K562 (cell line): ENCODE data around the gene CHMP5. TPM values are rescaled to one million over a fixed set of nuclear protein-coding genes. Genes with fewer than 3 reads are reported as not detected.

Experiments used
- ARNT ChIP-seq, 2 experiments: fragments of 450-650 bp; IDR thresholded peaks; 2 replicates each; pipeline ENCODE4 v1.6.1; 2016; ENCODE audit warnings: mild to moderate bottlenecking in 1 of 2
- BMI1 ChIP-seq: fragments of 150-350 bp; IDR thresholded peaks from 2 replicates; pipeline ENCODE4 v1.6.1; 2014; ENCODE audit warnings: low read length
- BRCA1 ChIP-seq, 2 experiments: fragments of 450-650 bp in 1 of 2; sonication (generic) in 1 of 2; formaldehyde crosslinking in 1 of 2; IDR thresholded peaks; 2 replicates each; pipeline versions ENCODE4 v1.5.0 to v1.6.1; 2017 to 2020; ENCODE audit warnings: mild to moderate bottlenecking in 1 of 2, missing genetic modification reagents in 1 of 2
- CBFA2T3 ChIP-seq: fragments of 450-650 bp; IDR thresholded peaks from 2 replicates; pipeline ENCODE4 v1.6.1; 2017
- COPS2 ChIP-seq: fragments of 450-650 bp; conservative IDR thresholded peaks from 2 replicates; pipeline ENCODE4 v1.6.1; 2016; ENCODE audit warnings: mild to moderate bottlenecking, moderate library complexity
- EHMT2 ChIP-seq: fragments of 450-650 bp; IDR thresholded peaks from 2 replicates; pipeline ENCODE4 v1.6.1; 2018; ENCODE audit warnings: antibody characterized with exemption
- EP300 ChIP-seq: IDR thresholded peaks from 2 replicates; pipeline ENCODE4 v1.6.1; 2012; ENCODE audit warnings: low read length, improper control_type of control experiment
- ERF ChIP-seq: fragments of 450-650 bp; formaldehyde crosslinking; IDR thresholded peaks from 2 replicates; pipeline ENCODE4 v1.4.0; 2020; ENCODE audit warnings: mild to moderate bottlenecking, mixed read lengths
- GATAD2A ChIP-seq: fragments of 450-650 bp; IDR thresholded peaks from 2 replicates; pipeline ENCODE4 v1.6.1; 2017
- HDAC1 ChIP-seq, 2 experiments: fragments of 450-650 bp; IDR thresholded peaks; 2 replicates each; pipeline ENCODE4 v1.6.1; 2016 to 2017; ENCODE audit warnings: inconsistent platforms in 1 of 2, mild to moderate bottlenecking in 1 of 2, moderate library complexity in 1 of 2
- HNRNPK ChIP-seq: fragments of 200-400 bp; formaldehyde crosslinking; IDR thresholded peaks from one replicate; pipeline ENCODE4 v1.6.1; 2018; ENCODE audit warnings: mild to moderate bottlenecking, low read depth, low read length; ENCODE audit not compliant: poor library complexity, severe bottlenecking
- NCOA2 ChIP-seq, 2 experiments: fragments of 450-650 bp; IDR thresholded peaks; 2 replicates each; pipeline ENCODE4 v1.6.1; 2018; ENCODE audit warnings: mild to moderate bottlenecking in 2 of 2, moderate library complexity in 1 of 2; ENCODE audit not compliant: partially characterized antibody in 2 of 2
- NCOA4 ChIP-seq: fragments of 450-650 bp; IDR thresholded peaks from 2 replicates; pipeline ENCODE4 v1.6.1; 2018; ENCODE audit warnings: mild to moderate bottlenecking; ENCODE audit not compliant: partially characterized antibody
- PHF20 ChIP-seq: fragments of 450-650 bp; IDR thresholded peaks from 2 replicates; pipeline ENCODE4 v1.6.1; 2018; ENCODE audit not compliant: partially characterized antibody
- PHTF2 ChIP-seq: fragments of 250-450 bp; sonication (Bioruptor Pico); IDR thresholded peaks from 2 replicates; pipeline ENCODE4 v1.5.0; 2021; ENCODE audit warnings: mild to moderate bottlenecking
- PML ChIP-seq: IDR thresholded peaks from 2 replicates; pipeline ENCODE4 v1.6.1; 2012; ENCODE audit warnings: low read length, inconsistent platforms
- TRIM24 ChIP-seq, 2 experiments: fragments of 450-650 bp; IDR thresholded peaks; 2 replicates each; pipeline ENCODE4 v1.6.1; 2016
- ZNF23 ChIP-seq: fragments of 250-450 bp; sonication (Bioruptor Pico); IDR thresholded peaks from 2 replicates; pipeline ENCODE4 v1.4.0; 2020; ENCODE audit warnings: mild to moderate bottlenecking
- ZNF785 ChIP-seq: fragments of 250-450 bp; sonication (Bioruptor Pico); IDR thresholded peaks from 2 replicates; pipeline ENCODE4 v1.4.0; 2020; ENCODE audit warnings: mild to moderate bottlenecking
- ZNF830 ChIP-seq: fragments of 250-450 bp; sonication (Bioruptor Pico); IDR thresholded peaks from 2 replicates; pipeline ENCODE4 v1.5.0; 2021; ENCODE audit warnings: mild to moderate bottlenecking
- ZSCAN29 ChIP-seq: fragments of 450-650 bp; IDR thresholded peaks from 2 replicates; pipeline ENCODE4 v1.6.1; 2017
- polyA plus RNA-seq, 8 experiments: library from polyadenylated mRNA; depleted of rRNA in 4 of 8; stranded (reverse) in 5 of 8; unstranded in 3 of 8; fragments of >200 nt; fragmentation: Nextera tagmentation in 2 of 8; fragmentation: Illumina TruSeq in 1 of 8; extraction: Ambion mirVana in 2 of 8; extraction: Trizol in 1 of 8; gene quantifications; 2 replicates each; pipeline versions ENCODE4 v1.2.1 to v1.2.3, GENCODE V29; 2011 to 2014; ENCODE audit warnings: inconsistent platforms in 1 of 8, missing spikeins in 1 of 8
- total RNA-seq, 7 experiments: library from RNA; depleted of rRNA in 6 of 7; stranded (reverse); fragments of >200 nt in 6 of 7; fragmentation: Illumina TruSeq in 2 of 7; extraction: Trizol in 2 of 7; gene quantifications; 2 replicates each; pipeline versions ENCODE4 v1.2.1 to v1.2.3, GENCODE V29; 2011 to 2021; ENCODE audit warnings: low replicate concordance in 1 of 7
- TF ChIP-seq, protein P1 (sequence below): IDR thresholded peaks from 2 replicates; pipeline ENCODE4 v1.6.1; 2014; ENCODE audit warnings: antibody characterized with exemption
- TF ChIP-seq, protein P2 (sequence below): fragments of 450-650 bp; IDR thresholded peaks from 2 replicates; pipeline ENCODE4 v1.6.1; 2016; ENCODE audit warnings: borderline replicate concordance
- TF ChIP-seq, protein P3 (sequence below): fragments of 200-800 bp; sonication (Bioruptor generic); IDR thresholded peaks from 2 replicates; pipeline ENCODE4 v1.6.1; 2017; ENCODE audit warnings: missing genetic modification characterization, missing compliant biosample characterization

CHMP5 gene
- total and polyA plus RNA-seq, 9 of the 15 experiments (the other 6 are each of a cell fraction or from before 2014, with no cell fraction given): 36.0 to 105 (median 54.9) TPM

DNA sequence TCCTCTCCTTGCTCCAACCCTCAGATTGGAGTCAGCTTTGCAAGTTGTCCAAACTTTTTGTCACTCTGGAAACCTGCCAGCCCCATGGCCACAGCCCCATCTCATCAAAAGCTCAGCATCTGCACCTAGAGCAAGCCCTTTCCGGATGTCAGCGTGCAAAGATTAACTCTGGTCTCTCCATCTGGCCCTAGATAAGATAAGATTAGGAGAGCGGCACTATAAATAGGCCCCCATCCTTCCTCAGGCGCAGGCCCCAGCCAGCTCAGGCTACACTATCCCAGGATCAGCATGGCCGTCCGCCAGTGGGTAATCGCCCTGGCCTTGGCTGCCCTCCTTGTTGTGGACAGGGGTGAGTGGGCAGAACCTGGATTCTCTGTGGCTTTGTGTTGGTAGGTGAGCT is 24.9 kb upstream of the CHMP5 start, which contains the start of gene SPINK4 (continued):
- TF ChIP-seq PHF20 (no peak), GATAD2A (peak; percentile 95; the same call in 1 of the 2 replicates), BMI1 (no peak), NCOA2 (IDR thresholded peaks at IDR 0.05; ENCODE audit: partially characterized antibody in 2 of 2) (peak in 1 of 2 experiments; percentile 19), NCOA4 (no peak), TRIM24 (IDR thresholded peaks at IDR 0.05) (peak; percentile 85 to 89), ERF (CRISPR knock-in tag) (0 out of 2 replicates have a peak, but pooled peaks have one; percentile 28), ZSCAN29 (no peak), CBFA2T3 (peak; percentile 96), PML (peak; percentile 95), ZNF23 (CRISPR knock-in tag) (no peak), BRCA1 (IDR thresholded peaks at IDR 0.05) (no peak), BRCA1 (CRISPR knock-in tag; IDR thresholded peaks at IDR 0.05) (no peak), HNRNPK (no peak), ARNT (IDR thresholded peaks at IDR 0.05) (peak in 1 of 2 experiments; percentile 88; a peak in 2 of 4 replicates), ZNF785 (CRISPR knock-in tag) (no peak), PHTF2 (CRISPR knock-in tag) (no peak), ZNF830 (CRISPR knock-in tag) (no peak), HDAC1 (IDR thresholded peaks at IDR 0.05) (peak; percentile 63 to 87; a peak in 3 of 4 replicates), EP300 (peak; percentile 93), COPS2 (no peak), EHMT2 (peak; percentile 46; the same call in 1 of the 2 replicates)
- TF ChIP-seq, protein P1, sequence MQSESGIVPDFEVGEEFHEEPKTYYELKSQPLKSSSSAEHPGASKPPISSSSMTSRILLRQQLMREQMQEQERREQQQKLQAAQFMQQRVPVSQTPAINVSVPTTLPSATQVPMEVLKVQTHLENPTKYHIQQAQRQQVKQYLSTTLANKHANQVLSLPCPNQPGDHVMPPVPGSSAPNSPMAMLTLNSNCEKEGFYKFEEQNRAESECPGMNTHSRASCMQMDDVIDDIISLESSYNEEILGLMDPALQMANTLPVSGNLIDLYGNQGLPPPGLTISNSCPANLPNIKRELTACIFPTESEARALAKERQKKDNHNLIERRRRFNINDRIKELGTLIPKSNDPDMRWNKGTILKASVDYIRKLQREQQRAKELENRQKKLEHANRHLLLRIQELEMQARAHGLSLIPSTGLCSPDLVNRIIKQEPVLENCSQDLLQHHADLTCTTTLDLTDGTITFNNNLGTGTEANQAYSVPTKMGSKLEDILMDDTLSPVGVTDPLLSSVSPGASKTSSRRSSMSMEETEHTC: peak; percentile 32; the same call in 1 of the 2 replicates
- TF ChIP-seq, protein P2, sequence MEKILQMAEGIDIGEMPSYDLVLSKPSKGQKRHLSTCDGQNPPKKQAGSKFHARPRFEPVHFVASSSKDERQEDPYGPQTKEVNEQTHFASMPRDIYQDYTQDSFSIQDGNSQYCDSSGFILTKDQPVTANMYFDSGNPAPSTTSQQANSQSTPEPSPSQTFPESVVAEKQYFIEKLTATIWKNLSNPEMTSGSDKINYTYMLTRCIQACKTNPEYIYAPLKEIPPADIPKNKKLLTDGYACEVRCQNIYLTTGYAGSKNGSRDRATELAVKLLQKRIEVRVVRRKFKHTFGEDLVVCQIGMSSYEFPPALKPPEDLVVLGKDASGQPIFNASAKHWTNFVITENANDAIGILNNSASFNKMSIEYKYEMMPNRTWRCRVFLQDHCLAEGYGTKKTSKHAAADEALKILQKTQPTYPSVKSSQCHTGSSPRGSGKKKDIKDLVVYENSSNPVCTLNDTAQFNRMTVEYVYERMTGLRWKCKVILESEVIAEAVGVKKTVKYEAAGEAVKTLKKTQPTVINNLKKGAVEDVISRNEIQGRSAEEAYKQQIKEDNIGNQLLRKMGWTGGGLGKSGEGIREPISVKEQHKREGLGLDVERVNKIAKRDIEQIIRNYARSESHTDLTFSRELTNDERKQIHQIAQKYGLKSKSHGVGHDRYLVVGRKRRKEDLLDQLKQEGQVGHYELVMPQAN: no peak
- TF ChIP-seq, protein P3, sequence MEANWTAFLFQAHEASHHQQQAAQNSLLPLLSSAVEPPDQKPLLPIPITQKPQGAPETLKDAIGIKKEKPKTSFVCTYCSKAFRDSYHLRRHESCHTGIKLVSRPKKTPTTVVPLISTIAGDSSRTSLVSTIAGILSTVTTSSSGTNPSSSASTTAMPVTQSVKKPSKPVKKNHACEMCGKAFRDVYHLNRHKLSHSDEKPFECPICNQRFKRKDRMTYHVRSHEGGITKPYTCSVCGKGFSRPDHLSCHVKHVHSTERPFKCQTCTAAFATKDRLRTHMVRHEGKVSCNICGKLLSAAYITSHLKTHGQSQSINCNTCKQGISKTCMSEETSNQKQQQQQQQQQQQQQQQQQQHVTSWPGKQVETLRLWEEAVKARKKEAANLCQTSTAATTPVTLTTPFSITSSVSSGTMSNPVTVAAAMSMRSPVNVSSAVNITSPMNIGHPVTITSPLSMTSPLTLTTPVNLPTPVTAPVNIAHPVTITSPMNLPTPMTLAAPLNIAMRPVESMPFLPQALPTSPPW (CRISPR knock-in tag): peak; percentile 66; the same call in 1 of the 2 replicates
